ENCODE measurements around the gene LIMCH1.

The LIMCH1 gene

GRCh38 chr4:41670982-41671381, 133.0 kb downstream of the LIMCH1 start:
- H3K27ac ChIP-seq (ENCODE audit: low read length) = no peak overlapping the region
- H3K4me1 ChIP-seq (ENCODE audit: low read length) = no peaks in the 10 kb centered on the region
- no peaks in the 10 kb centered on the region for H3K9me3 ChIP-seq (ENCODE audit: insufficient read depth, low read length)
- H3K36me3 ChIP-seq (replicated peaks; ENCODE audit: low read depth, low read length) = no peaks in the 10 kb centered on the region
- no peak overlapping the region for H3K4me3 ChIP-seq (ENCODE audit: low read length)
- no peak overlapping the region for H3K9ac ChIP-seq (ENCODE audit: low read length)
- peaks cover 3% of the 10 kb centered on the region; the same call in 1 of the 2 replicates for H3K27me3 ChIP-seq (ENCODE audit: low read depth, low read length)
- TF ChIP-seq CTCF (IDR thresholded peaks at IDR 0.05; ENCODE audit: low read depth, low read length) = no peak
- no peaks in the 10 kb centered on the region for H4K20me1 ChIP-seq (ENCODE audit: insufficient read depth, low read length)
- H3K79me2 ChIP-seq (ENCODE audit: low read length) = no peaks in the 10 kb centered on the region
- H3K4me2 ChIP-seq (ENCODE audit: low read length) = no peak overlapping the region
- H2AFZ ChIP-seq (ENCODE audit: low read depth, low read length) = no peak overlapping the region

GRCh38 chr4:41678086-41678816, 140.3 kb downstream of the LIMCH1 start:
- Histone ChIP-seq H3K4me3 (ENCODE audit: low read length) (no peak overlapping the region), H2AFZ (ENCODE audit: low read depth, low read length) (no peak overlapping the region), H3K9me3 (ENCODE audit: insufficient read depth, low read length) (no peaks in the 10 kb centered on the region), H3K27me3 (ENCODE audit: low read depth, low read length) (no peaks in the 10 kb centered on the region), H3K4me1 (ENCODE audit: low read length) (no peaks in the 10 kb centered on the region), H3K4me2 (ENCODE audit: low read length) (no peak overlapping the region), H3K9ac (ENCODE audit: low read length) (no peak overlapping the region), H4K20me1 (ENCODE audit: insufficient read depth, low read length) (no peaks in the 10 kb centered on the region), H3K36me3 (replicated peaks; ENCODE audit: low read depth, low read length) (no peaks in the 10 kb centered on the region), H3K27ac (ENCODE audit: low read length) (no peak overlapping the region), H3K79me2 (ENCODE audit: low read length) (no peaks in the 10 kb centered on the region)
- TF ChIP-seq EZH2phosphoT487 (IDR thresholded peaks at IDR 0.05; ENCODE audit: low read depth) (no peak), CTCF (IDR thresholded peaks at IDR 0.05; ENCODE audit: low read depth, low read length) (no peak)

GRCh38 chr4:41678951-41679350, 141.0 kb downstream of the LIMCH1 start:
- Histone ChIP-seq H3K4me1 (ENCODE audit: low read length) (no peaks in the 10 kb centered on the region), H3K9ac (ENCODE audit: low read length) (no peak overlapping the region), H3K36me3 (replicated peaks; ENCODE audit: low read depth, low read length) (no peaks in the 10 kb centered on the region), H3K4me3 (ENCODE audit: low read length) (no peak overlapping the region), H3K9me3 (ENCODE audit: insufficient read depth, low read length) (no peaks in the 10 kb centered on the region), H4K20me1 (ENCODE audit: insufficient read depth, low read length) (no peaks in the 10 kb centered on the region), H2AFZ (ENCODE audit: low read depth, low read length) (no peak overlapping the region), H3K27ac (ENCODE audit: low read length) (no peak overlapping the region), H3K4me2 (ENCODE audit: low read length) (no peak overlapping the region), H3K79me2 (ENCODE audit: low read length) (no peaks in the 10 kb centered on the region), H3K27me3 (ENCODE audit: low read depth, low read length) (no peaks in the 10 kb centered on the region)
- no peak for TF ChIP-seq EZH2phosphoT487 (IDR thresholded peaks at IDR 0.05; ENCODE audit: low read depth)

GRCh38 chr4:41679991-41680390, 142.0 kb downstream of the LIMCH1 start:
- no peak overlapping the region for H3K4me2 ChIP-seq (ENCODE audit: low read length)
- no peaks in the 10 kb centered on the region for H4K20me1 ChIP-seq (ENCODE audit: insufficient read depth, low read length)
- H3K4me3 ChIP-seq (ENCODE audit: low read length) = no peak overlapping the region
- H3K9me3 ChIP-seq (ENCODE audit: insufficient read depth, low read length) = no peaks in the 10 kb centered on the region
- H3K4me1 ChIP-seq (ENCODE audit: low read length) = no peaks in the 10 kb centered on the region
- no peaks in the 10 kb centered on the region for H3K79me2 ChIP-seq (ENCODE audit: low read length)
- no peaks in the 10 kb centered on the region for H3K27me3 ChIP-seq (ENCODE audit: low read depth, low read length)
- TF ChIP-seq EZH2phosphoT487 (IDR thresholded peaks at IDR 0.05; ENCODE audit: low read depth) (no peak), CTCF (IDR thresholded peaks at IDR 0.05; ENCODE audit: low read depth, low read length) (no peak)
- no peaks in the 10 kb centered on the region for H3K36me3 ChIP-seq (replicated peaks; ENCODE audit: low read depth, low read length)
- H3K9ac ChIP-seq (ENCODE audit: low read length) = no peak overlapping the region
- H2AFZ ChIP-seq (ENCODE audit: low read depth, low read length) = no peak overlapping the region
- H3K27ac ChIP-seq (ENCODE audit: low read length) = no peak overlapping the region
